ENCODE results near the gene C6orf89. TPM values are rescaled to one million over a fixed set of nuclear protein-coding genes. Genes with fewer than 3 reads are reported as not detected.
A peak's percentile ranks its signal among the peaks of the same experiment; 100 is the strongest.

C6orf89 gene
- total RNA-seq, 1 experiment from 2014 or later = 13.2 TPM

DNA sequence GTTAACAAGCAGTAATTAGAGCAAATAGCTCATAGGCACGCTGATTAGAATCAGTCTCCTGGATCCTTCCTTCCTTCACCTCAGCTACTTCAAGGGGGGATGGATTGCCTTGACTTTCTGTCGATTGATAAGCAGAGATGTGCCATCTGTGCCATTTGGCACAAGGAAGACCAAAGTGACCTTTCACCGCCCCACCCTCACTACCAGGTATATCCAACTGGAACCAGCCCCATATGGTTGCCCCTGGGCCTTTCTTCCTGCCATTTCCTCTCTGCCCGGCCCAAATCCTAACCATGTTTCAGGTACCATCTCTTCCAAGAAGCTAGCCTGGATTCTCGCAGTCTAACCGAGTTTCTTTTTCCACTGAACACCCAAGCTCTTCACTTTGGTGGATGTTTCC lies 37.8 kb upstream of the C6orf89 start (continued):
- TF ChIP-seq, protein P1, sequence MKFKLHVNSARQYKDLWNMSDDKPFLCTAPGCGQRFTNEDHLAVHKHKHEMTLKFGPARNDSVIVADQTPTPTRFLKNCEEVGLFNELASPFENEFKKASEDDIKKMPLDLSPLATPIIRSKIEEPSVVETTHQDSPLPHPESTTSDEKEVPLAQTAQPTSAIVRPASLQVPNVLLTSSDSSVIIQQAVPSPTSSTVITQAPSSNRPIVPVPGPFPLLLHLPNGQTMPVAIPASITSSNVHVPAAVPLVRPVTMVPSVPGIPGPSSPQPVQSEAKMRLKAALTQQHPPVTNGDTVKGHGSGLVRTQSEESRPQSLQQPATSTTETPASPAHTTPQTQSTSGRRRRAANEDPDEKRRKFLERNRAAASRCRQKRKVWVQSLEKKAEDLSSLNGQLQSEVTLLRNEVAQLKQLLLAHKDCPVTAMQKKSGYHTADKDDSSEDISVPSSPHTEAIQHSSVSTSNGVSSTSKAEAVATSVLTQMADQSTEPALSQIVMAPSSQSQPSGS (CRISPR knock-in tag; IDR thresholded peaks at IDR 0.05; ENCODE audit: borderline replicate concordance, low read depth) = no peak
- no peak for TF ChIP-seq FOXJ3 (CRISPR knock-in tag; IDR thresholded peaks at IDR 0.05; ENCODE audit: borderline replicate concordance)

DNA sequence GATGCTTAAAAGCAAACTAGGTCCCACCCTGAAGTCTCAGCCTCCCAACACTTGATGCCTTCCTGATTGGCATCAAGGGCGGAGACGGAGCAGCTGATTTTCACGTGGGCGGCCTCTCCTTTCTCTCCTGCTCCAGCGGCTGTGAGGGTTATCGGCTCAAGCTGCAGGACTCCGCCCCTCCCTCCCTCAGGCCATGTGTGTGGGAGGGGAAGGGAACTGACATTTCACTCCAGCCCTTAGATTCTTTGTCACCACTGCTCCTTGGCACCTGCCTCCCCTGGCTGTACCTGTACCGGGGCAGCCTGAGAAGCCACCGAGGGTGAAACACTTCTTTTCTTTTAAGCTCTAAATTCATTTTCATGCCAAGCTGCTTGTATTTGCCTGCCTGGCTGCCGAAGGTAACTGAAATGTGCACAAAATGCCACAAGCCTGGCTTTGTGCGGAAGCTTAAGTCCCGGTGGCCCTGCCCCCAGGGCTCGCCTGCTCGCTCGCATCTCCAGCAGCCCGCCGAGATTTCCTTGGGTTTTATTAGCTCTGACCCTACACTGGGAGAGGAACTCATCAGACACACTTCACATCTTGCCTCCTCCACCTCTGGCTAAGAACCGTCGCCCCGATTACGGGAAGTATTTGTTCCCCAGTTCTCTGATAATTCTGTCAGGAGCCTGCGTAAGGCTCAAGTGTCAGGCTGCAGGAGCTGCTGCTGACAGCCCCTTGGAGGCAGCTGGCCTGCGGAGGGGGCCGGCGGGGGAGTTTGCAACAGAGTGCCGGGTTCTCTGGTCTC lies 36.9 kb upstream of the C6orf89 start:
- no peak overlapping the region for H3K27ac Mint-ChIP-seq
- DNase-seq (ENCODE audit: low spot score) (peak; percentile 74), ATAC-seq (peak; percentile 89)
- peak; percentile 44; the same call in 1 of the 2 replicates for TF ChIP-seq ETV6 (CRISPR knock-in tag; IDR thresholded peaks at IDR 0.05)
- TF ChIP-seq HMGXB4 (CRISPR knock-in tag; IDR thresholded peaks at IDR 0.05) = 0 out of 2 replicates have a peak, but pooled peaks have one; percentile 7
- TF ChIP-seq, protein P2, sequence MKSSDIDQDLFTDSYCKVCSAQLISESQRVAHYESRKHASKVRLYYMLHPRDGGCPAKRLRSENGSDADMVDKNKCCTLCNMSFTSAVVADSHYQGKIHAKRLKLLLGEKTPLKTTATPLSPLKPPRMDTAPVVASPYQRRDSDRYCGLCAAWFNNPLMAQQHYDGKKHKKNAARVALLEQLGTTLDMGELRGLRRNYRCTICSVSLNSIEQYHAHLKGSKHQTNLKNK (CRISPR knock-in tag; IDR thresholded peaks at IDR 0.05) = no peak
- TF ChIP-seq, protein P3, sequence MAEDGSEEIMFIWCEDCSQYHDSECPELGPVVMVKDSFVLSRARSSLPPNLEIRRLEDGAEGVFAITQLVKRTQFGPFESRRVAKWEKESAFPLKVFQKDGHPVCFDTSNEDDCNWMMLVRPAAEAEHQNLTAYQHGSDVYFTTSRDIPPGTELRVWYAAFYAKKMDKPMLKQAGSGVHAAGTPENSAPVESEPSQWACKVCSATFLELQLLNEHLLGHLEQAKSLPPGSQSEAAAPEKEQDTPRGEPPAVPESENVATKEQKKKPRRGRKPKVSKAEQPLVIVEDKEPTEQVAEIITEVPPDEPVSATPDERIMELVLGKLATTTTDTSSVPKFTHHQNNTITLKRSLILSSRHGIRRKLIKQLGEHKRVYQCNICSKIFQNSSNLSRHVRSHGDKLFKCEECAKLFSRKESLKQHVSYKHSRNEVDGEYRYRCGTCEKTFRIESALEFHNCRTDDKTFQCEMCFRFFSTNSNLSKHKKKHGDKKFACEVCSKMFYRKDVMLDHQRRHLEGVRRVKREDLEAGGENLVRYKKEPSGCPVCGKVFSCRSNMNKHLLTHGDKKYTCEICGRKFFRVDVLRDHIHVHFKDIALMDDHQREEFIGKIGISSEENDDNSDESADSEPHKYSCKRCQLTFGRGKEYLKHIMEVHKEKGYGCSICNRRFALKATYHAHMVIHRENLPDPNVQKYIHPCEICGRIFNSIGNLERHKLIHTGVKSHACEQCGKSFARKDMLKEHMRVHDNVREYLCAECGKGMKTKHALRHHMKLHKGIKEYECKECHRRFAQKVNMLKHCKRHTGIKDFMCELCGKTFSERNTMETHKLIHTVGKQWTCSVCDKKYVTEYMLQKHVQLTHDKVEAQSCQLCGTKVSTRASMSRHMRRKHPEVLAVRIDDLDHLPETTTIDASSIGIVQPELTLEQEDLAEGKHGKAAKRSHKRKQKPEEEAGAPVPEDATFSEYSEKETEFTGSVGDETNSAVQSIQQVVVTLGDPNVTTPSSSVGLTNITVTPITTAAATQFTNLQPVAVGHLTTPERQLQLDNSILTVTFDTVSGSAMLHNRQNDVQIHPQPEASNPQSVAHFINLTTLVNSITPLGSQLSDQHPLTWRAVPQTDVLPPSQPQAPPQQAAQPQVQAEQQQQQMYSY (CRISPR knock-in tag; IDR thresholded peaks at IDR 0.05) = peak; percentile 74
- TF ChIP-seq FOXK1 (CRISPR knock-in tag; IDR thresholded peaks at IDR 0.05) = peak; percentile 55; the same call in 1 of the 2 replicates
- no peak for TF ChIP-seq ZNF396 (CRISPR knock-in tag; IDR thresholded peaks at IDR 0.05; ENCODE audit: borderline replicate concordance)
- TF ChIP-seq, protein P4, sequence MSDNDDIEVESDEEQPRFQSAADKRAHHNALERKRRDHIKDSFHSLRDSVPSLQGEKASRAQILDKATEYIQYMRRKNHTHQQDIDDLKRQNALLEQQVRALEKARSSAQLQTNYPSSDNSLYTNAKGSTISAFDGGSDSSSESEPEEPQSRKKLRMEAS (CRISPR knock-in tag; IDR thresholded peaks at IDR 0.05) = peak; percentile 20; the same call in 1 of the 2 replicates
- peaks cover 38% of the 10 kb centered on the region for H3K4me1 Mint-ChIP-seq
- H3K27me3 Mint-ChIP-seq (ENCODE audit: low read depth) = no peaks in the 10 kb centered on the region; the same call in none of the 2 replicates
- no peaks in the 10 kb centered on the region for H3K9me3 Mint-ChIP-seq
- H3K4me3 Mint-ChIP-seq = peak overlapping the region; percentile 54
- ChIA-PET CTCF (interaction anchor here (0.7 to 8.1 kb wide), 25 partner anchors 8 to 234 kb away, joined by 3 to 179 read pairs (median 4); partner anchors contain the start of genes C6orf89, CDKN1A and PPIL1), POLR2A (interaction anchor here (0.6 to 1.2 kb wide), 3 partner anchors 14 to 240 kb away, joined by 4 to 5 read pairs (median 4); no protein-coding TSS in a partner anchor)
- H3K36me3 Mint-ChIP-seq = peaks cover 5% of the 10 kb centered on the region

DNA sequence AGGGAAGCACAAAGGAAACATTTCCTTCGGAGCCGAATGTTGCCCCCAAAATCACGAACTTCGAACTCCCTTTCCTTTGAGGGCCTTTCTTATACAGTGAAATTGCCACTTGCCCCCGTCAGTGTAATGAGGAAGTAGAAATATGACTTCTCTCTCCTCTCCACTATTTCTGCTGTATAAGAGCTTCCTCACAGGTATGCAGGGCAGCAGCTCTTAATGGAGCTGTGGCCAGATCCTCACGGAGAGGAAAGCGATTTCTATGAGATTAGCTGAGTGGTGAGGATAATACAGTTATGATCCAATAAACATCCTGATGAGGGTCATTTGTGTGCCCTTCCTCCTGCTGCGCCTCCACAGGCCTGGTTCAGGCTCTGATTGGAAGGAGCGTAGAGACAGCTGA lies 35.7 kb upstream of the C6orf89 start:
- Mint-ChIP-seq H3K4me1 (peaks cover 33% of the 10 kb centered on the region), H3K27ac (no peak overlapping the region), H3K36me3 (peaks cover 13% of the 10 kb centered on the region), H3K27me3 (ENCODE audit: low read depth) (no peaks in the 10 kb centered on the region; the same call in none of the 2 replicates), H3K9me3 (no peaks in the 10 kb centered on the region), H3K4me3 (no peak overlapping the region)
- ChIA-PET POLR2A (no interaction called here), CTCF (interaction anchor here (0.7 to 8.1 kb wide), 18 partner anchors 11 to 235 kb away, joined by 3 to 179 read pairs (median 4); partner anchors contain the start of genes C6orf89 and PPIL1)
- ATAC-seq = no peak
- DNase-seq (ENCODE audit: low spot score) = no peak
- TF ChIP-seq FOXP4 (CRISPR knock-in tag; IDR thresholded peaks at IDR 0.05) = no peak
- no peak for TF ChIP-seq CTCF (IDR thresholded peaks at IDR 0.05)
- no peak for TF ChIP-seq RORB (CRISPR knock-in tag; IDR thresholded peaks at IDR 0.05)
- TF ChIP-seq SMAD3 (CRISPR knock-in tag; IDR thresholded peaks at IDR 0.05; ENCODE audit: borderline replicate concordance) = no peak
- no peak for TF ChIP-seq ZNF121 (CRISPR knock-in tag; IDR thresholded peaks at IDR 0.05)
- no peak for TF ChIP-seq OVOL2 (CRISPR knock-in tag; IDR thresholded peaks at IDR 0.05; ENCODE audit: borderline replicate concordance)
- TF ChIP-seq MXD4 (CRISPR knock-in tag; IDR thresholded peaks at IDR 0.05; ENCODE audit: borderline replicate concordance) = no peak
- TF ChIP-seq, protein P5, sequence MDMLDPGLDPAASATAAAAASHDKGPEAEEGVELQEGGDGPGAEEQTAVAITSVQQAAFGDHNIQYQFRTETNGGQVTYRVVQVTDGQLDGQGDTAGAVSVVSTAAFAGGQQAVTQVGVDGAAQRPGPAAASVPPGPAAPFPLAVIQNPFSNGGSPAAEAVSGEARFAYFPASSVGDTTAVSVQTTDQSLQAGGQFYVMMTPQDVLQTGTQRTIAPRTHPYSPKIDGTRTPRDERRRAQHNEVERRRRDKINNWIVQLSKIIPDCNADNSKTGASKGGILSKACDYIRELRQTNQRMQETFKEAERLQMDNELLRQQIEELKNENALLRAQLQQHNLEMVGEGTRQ (CRISPR knock-in tag; IDR thresholded peaks at IDR 0.05) = no peak
- no peak for TF ChIP-seq KAT7 (CRISPR knock-in tag; IDR thresholded peaks at IDR 0.05; ENCODE audit: borderline replicate concordance)
- TF ChIP-seq ZNF232 (CRISPR knock-in tag; IDR thresholded peaks at IDR 0.05) = no peak

Data from WTC11 (cell line).